Anterior cingulate cortex (tissue), 58 donors: ENCODE data around the gene NPEPL1.

Experiments
- DNase-seq, 58 donors: peaks; one replicate each; lab custom pipeline; 2025; lab: John Stamatoyannopoulos, UW

NPEPL1 gene

DNA sequence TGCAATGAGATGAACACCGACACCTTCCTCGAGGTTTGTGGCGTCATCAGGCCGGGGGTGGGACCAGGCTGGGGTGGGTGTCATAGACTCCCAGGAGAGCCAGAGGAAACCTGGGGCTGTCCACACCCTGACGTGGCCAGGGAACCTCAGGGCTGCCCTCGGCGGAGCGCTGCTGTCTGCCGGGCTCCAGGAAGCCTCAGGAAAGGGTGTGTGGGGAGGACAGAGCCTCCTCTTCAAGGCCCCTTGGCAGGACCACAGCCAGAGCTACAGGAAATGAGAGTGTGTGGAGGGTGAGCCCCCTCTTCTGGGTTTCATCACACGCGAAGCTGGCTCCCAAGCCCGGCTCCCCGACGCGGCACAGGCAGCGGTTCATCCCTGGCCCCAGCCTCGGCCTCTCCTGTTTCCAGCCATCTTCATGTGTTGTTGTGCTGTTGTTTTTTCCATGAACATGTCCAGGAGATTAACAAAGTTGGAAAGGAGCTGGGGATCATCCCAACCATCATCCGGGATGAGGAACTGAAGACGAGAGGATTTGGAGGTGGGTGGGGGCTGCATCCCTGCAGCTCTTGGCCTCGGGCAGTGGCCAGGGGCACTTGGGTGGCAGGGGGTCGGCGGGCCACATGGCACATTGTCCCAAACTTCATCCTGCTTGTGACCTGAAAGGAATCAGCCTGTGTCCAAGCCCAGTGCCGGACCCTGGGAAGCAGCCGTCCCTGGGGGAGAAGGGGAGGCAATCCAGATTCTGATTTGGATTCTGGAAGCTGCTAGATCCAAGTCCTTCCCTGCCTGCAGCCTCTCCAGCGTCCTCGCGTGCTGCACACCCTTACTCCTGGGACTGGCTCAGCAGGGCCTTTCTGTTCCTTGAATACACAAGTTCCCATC, 6.4 kb downstream of the NPEPL1 start:
- DNase-seq: no peak

DNA sequence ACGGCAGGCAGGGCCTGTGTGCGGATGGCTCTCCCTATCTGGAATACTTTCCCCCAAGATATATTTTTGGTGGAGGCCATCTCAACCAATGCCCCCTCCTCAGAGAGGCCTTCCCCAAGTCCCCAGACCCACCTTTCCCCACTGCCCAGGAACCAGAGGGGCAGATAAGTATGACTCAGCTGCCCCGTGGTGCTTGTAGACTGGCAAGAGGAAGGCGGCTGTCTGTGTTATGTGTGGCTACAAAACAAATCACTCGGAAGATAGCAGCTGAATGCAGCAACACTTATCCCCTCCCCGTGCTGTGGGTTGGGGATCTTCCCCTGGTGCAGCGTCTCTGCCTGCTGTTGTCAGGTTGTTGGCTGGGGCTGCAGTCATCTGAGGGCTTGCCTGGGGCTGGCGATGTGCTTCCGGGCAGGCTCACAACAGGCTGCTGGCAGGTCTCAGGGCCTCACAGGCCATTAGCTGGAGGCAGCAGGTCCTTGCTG, 7.1 kb downstream of the NPEPL1 start:
- no peak for DNase-seq

DNA sequence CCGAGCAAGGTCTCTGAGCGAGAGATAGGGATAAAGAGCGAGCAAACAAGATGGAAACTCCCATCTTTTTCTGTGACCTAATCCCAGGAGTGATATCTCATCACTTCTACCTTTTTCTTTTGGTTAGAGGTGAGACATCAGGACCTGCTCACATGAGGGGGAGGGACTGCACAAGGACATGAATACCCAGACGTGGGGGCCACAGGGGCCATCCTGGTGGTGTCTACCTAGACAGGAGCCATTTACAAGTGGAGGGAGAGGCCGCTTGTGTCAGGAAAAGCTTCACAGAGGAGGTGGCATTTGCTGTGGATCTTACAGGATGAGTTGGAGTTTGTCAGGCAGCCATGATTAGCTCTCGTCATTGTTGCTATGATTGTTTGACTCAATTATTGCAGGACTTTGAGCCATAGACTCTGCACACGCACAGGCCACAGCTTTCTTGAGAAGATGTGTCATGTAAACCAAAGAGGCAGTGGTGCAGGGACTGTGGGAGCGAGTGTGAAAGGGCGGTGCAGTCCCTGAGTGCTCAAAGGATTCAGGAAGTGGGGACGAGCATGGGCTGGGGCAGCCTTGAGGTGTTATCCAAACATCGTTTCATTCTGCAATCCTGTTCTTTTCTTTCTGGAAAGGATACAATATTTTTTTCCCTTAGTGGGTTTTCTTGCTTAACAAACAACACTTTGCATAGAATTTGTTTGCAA, 7.7 kb downstream of the NPEPL1 start:
- DNase-seq: no peak

DNA sequence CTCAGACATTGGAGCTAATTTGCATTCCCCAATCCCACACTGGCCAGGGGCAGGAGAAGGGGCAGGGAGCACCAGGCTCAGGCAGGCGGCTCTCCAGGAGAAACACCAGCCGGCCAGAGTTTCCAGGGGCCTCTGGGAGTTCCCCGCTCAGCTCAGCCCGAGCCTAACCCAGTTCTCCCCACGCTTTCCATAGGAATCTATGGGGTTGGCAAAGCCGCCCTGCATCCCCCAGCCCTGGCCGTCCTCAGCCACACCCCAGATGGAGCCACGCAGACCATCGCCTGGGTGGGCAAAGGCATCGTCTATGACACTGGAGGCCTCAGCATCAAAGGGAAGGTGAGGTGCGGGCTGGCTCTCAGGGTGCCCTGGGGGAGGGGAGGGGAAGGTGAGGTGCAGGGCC, 8.2 kb downstream of the NPEPL1 start:
- DNase-seq: no peak

DNA sequence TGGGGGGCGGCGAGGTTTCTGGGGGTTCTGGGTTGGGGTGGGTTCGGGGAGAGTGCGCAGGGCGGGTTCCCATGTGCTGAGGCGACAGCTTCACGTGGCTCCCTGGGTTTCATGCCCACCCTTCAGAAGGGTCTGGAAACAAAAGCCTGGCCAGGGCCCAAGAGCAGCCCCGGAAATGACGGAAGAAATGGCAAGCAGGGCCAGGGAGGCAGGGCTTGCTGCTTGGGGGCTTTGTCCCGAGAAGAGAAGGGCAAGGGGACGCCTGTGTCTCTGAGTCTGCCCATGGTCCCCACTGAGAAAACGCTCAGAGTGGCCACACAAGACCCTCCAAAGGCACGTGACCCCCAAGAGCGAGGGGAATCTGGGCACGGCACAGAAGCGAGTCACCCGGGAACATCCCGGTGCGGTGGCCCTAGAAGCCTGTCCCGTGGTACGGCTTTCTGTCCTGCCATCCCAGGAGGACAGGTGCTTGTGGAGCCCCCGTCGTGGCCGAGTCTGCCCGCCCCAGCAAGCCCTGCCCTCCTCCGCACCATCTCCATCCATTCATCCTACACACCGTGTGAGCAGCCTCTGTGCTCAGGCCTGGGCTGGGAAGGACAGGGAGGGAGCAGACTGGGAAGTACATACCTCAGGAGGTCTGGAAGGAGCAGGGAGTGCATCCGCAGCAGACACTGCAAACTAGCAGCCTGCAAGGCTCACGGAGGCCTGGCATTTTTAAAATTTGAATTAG, 9.0 kb downstream of the NPEPL1 start:
- DNase-seq: no peak

DNA sequence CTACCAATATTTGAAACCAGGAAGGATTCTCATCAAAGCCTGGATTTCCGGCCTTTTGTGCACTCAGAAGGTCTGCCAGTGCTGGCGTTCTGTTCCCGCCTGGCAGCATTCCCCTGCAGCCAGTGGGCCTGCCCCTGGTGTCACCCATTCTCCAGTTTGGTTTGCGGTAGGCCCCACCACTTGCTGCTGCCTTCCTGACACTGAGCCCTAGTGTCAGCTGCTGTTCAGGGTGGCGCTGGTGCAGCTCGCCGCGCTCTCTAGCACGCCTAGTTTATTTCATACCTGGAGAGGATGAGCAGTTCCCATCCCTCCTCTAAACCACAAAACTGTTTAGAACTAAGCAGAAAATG, 9.5 kb downstream of the NPEPL1 start:
- DNase-seq: no peak

DNA sequence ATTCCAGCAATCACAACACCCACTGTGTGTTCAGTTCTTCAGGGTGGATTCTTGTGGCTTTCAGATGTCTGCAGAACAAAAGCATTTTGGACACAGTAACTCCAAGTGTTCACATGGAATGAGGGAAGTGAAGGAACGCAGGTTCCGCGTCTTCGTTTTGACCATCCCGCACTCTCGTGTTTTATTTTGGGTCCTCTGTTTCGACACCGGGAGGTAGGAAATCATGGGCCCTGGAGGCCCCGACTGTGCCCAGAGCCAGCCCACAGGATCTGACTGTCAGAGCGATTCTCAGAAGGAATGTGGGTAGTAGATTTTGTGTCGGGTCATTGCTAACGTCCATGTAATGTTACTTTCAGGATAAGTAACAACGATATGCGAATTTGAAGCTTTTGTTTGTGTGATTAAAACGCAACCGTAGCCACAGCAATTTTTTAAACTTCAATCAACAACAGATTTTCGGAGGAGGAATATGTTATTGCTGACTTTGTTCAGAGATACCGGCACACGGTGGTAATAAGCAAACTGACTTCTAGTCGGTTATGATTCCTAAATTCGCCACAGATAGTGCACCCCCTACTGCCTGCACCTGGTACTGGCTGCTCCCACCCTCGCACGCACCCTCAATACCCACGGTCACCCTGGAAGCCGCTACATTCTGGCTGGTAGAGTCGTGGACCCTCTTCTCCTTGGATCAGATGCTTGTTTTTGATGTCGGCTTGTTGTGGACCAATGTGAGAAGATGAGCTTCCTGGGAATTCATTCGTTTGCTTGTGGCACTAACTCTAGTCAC, 10.5 kb downstream of the NPEPL1 start:
- no peak for DNase-seq

DNA sequence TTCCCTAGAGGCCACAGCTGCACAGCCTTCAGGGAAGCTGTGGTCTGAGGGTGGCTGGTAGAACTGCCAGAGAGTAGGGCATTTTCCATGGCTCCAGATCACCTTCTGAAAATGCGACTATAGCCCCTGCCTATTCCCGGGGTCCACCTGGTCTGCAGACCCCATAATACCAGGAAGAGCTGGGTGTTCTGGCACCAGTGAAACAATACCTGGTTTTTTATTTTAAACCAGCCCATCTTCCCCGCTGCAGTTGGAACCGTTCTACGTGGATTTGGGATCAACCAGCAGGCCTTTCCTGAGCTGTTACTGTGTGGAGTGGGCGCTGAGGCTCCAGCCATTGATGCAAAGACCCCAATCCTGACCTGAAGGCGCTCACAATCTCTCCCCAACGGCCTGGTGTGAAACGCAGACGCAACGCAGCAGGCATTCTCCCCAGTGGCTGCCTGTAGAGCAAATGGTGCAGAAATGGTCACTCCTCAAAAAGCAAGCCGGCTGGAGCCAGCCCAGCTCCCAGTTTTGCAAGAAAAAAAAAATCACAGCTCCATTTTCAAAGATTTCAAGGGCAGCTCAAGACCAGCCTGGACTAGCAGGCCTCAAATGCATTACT, 11.3 kb downstream of the NPEPL1 start:
- no peak for DNase-seq

DNA sequence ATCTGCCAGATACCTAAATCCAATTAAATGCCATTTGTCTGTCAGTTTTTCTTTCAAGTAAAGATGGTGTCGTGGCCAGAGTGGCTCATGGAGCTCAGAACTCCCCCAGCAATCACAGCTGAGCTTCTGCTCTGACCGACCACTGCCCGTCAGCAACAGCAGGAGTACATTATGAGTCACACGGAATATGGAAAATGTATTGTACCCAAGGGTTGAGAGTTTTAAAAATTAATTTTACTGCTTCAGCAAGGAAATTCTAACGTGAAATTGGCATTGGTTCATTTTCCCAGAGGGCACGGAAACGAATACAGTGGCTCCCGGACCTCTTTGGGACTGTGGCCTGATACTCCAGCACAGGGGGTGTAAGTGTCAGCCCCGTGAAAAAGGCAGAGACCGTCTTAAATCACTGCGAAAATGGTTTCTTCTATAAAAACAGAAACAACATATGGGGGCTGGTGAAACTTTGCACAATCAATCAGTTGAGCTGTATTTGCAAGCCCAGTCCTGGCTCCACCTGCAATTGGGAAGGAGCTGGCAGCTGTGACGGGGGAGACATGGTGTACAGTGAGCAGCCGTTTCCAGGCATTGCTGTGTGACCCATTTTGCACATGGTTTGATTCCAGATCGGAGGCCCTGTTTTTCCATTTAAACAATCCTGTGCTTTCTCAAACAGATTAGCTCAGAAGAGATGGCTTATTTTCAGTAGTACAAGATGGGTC, 12.8 kb downstream of the NPEPL1 start:
- peak in 14 of 58 donors; percentile 16 to 69 (median 33) for DNase-seq

DNA sequence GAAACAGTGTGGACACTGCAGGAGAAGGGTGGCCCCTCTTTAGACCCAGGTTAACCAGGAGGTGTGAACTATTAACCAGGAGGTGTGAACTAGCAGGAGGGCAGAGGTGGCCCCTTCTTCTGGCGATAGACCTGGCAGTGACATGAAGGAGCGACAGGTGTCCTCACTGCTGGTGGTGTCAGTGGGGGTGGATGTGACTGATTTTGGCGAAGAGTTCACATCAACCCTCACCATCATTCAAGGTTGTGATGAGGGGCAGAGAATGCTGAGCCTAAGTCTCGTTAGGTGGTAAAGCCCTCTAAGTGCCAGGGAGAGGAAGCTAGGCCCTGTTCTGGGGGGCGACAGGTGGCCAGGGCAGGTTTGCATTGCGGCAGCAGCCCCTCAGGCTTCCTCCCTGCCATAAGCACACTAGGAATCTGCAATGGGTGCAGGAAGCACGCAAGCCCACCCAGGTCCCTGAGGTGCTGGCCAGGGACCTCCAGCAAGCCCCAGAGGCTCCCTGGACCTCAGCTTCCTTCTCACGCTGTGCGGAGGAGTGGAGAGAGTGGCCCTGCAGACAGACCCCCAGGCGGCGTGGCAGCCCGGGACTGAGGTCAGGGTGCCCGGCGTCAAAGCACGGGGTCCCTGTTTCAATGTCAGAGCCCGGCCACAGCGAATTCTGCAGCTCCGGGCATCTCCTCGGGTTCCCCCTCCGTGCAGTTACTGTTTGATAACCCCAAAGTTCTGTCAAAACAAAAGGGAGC, 13.7 kb downstream of the NPEPL1 start:
- DNase-seq: no peak

DNA sequence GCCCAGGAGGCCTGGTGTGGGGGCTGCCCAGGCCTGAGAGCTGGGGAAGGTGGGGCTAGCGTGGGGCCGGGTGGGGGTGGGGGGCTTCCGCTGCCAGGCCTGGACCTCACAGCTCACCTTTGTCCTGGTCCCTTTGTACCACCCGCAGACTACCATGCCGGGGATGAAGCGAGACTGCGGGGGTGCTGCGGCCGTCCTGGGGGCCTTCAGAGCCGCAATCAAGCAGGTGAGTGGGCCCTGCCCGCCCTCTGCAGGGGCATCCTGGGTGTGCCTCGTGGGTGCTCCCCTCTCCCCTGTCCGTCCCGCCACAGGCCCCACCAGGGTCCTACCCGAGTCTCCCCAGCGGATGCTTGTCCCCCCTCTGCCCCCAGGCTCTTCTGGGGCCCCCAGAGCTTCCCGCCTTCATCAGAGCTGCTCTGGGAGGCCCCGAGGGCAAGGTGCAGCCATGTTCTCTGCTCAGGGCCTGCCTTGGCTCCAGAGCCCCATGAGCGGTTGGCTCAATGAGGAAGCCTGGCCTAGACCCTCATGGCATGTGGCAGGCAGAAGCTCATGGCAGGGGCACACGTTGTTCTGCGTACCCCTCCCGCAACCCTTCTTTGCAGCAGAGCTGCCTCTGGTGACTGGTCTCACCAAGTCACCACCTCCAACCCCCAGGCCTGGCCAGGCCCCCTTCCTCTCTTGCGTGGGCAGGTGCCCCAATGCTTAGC, 14.5 kb downstream of the NPEPL1 start:
- DNase-seq: no peak

DNA sequence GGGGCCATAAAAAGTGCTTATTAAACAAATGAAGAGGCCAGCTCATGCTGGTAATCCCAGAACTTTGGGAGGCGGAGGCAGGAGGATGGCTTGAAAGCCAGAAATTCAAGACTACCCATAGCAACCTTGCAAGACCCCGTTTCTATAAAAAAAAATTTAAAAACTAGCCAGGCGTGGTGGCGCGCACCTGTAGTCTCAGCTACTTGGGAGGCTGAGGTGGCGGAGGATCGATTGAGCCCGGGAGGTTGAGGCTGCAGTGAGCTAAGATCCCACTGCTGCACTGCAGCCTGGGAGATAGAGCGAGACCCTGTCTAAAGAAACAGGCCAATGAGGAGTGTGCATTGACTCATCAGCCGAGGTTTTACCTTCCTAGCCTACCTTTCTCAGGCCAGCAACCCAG, 15.2 kb downstream of the NPEPL1 start:
- no peak for DNase-seq

DNA sequence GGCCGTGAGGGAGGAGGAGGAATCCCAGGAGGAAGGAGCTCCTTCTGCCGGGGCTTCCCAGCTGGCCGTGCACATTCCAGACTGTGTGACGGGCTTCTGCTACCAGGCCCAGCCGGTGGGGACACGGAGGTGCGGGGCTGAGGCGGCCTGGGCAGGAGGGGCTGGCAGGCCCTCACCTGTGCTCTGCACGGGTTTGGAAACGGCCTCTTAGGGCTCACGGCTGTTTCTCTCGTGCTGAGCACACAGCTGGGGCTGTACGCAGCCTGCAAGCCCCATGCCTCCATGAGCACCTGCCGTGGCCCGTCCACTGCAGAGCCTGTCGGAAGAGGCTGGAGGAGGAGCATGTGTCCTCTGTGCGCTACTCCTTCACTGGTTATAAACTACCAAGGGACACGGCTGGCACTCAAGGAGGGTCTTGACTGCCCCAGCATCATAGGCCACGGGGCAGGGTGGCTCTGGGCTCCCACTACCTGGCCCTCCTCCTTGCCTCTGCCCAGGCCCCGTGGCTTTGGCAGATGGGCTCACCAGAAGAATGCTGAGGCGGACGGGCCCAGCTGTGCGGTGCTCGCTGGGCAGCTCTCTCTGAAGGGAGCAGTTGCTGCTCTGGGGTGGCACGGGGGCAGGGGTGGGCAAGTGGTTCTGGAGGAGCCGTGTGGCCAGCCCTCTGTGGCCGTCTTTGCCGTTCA, 15.8 kb downstream of the NPEPL1 start:
- no peak for DNase-seq

DNA sequence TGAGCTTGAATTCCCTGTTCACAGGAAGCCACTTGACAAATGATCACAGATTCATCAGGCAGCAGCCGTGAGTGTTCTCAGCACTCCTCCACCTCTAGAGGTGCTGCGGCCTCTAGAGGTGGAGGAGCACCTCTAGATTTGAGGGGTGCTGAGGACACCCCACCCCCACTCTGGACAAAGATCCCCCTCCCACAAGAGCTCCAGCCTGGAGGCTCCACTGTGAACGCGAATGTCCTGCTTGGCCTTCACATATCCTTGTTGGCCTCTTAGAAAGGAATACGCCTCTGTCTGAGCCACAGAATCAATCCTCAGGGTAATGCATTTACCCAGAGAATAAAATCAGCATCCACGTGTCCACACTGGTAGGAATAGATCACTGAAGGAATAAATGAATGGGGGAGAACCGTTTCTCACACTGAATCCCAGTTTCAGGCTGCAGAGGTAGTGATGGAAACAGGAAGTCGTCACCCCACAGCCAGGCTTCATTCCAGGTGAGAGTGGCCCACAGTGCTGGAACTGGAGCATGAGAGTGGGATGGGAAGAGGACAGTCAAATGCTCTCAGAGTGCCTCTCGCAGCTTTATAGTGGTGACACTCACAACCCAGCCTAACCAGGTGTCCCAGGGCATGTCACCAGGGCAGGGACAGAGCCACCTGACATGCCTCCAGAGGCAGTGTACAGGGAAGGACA, 16.6 kb downstream of the NPEPL1 start:
- DNase-seq: no peak

DNA sequence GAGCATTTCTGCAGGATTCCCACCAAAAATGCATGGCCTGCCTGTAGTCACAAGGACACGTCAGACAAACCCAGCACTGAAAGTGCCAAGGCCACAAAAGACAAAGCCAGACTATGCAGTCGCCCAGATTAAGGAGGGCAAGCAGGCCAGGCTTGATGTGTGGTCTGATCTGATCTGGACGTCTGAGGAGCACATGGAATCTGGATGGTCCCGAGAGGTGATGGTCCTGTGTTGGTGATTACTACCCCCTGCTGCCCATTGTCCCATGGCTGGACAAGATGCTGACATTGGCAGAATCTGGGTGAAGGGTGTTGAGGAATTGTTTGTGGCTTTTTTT, 17.1 kb downstream of the NPEPL1 start:
- no peak for DNase-seq

DNA sequence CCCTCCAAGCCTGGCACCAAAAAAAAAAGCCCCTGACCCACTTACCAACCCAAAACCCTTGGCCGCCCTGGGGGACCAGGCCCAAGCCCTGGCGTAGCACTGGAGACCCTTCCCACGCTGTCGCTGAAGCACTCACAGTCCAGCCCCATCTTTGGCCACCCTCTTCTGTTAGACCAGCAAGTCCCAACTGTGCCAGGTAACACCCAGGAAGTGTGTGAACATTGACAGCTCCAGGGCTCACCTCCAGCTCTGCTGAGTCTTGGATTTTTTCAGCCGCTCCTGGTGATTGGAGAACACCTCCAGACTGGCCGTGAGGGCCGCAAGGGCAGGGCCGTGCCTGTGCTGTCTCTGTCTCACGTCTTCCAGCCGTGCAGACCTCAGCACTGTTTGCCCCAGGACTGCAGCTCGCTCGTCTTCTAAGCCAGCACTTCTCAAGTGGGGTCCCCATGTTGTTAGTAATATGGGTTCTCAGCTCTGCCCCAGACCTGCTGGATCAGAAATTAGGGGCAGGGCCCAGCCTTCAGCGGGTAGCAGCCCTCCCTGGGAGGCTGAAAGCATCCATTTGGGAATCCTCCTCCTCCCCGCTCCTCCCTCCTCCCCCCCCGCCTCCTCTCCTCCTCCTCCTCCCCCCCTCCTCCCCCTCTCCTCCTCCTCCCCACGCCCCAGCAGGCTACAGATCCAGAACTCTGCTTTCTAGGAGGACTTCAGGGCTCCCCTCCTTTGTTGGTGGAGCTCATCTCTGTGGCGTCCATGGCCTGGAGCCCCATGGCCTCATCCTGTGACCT, 18.1 kb downstream of the NPEPL1 start:
- DNase-seq: no peak
